Stimulated activated CD8-positive, alpha-beta memory T cell treated with anti-CD3 and anti-CD28 coated beads, Interleukin-2, amount 100 ng/mL, for 1 hour (primary cell): Measurements from ENCODE around the gene STIM1.
"Not testable (repeated sequence)": the region's sequence is repeated elsewhere in the genome, so short reads cannot be mapped to it uniquely, and the experiment has no call there.

Experiments
- DNase-seq, 2 donors: peaks; one replicate each; pipeline ENCODE4 v3.0.0-alpha.2; 2020; ENCODE audit warnings: low read depth in 2 of 2

The STIM1 gene

GRCh38 chr11:3855808-3856491 is 486 bp downstream of the STIM1 start:
- DNase-seq, result no peak

- no peak for DNase-seq
Observed at GRCh38 chr11:3856856-3857553, 1.5 kb downstream of the STIM1 start.

GRCh38 chr11:3857628-3858027 is 2.2 kb downstream of the STIM1 start:
- no peak for DNase-seq

GRCh38 chr11:3859373-3859881 is 4.0 kb downstream of the STIM1 start:
- DNase-seq, result no peak

GRCh38 chr11:3860375-3860774 is 4.9 kb downstream of the STIM1 start:
- no peak for DNase-seq

GRCh38 chr11:3860898-3861393 is 5.5 kb downstream of the STIM1 start:
- DNase-seq, result not testable (repeated sequence)

GRCh38 chr11:3861683-3862082 is 6.2 kb downstream of the STIM1 start:
- no peak for DNase-seq

- no peak for DNase-seq
Observed at GRCh38 chr11:3865388-3866193, 10.1 kb downstream of the STIM1 start.

GRCh38 chr11:3866206-3866605 is 10.7 kb downstream of the STIM1 start:
- no peak for DNase-seq

GRCh38 chr11:3866836-3867208 is 11.4 kb downstream of the STIM1 start:
- DNase-seq, result no peak

- DNase-seq, result no peak
Observed at GRCh38 chr11:3867209-3868091, 12.0 kb downstream of the STIM1 start.

GRCh38 chr11:3873712-3874349 is 18.4 kb downstream of the STIM1 start:
- DNase-seq, result no peak

- DNase-seq, result no peak
Observed at GRCh38 chr11:3876613-3877012, 21.1 kb downstream of the STIM1 start.

GRCh38 chr11:3877364-3878257 is 22.1 kb downstream of the STIM1 start:
- no peak for DNase-seq

GRCh38 chr11:3878258-3878584 is 22.8 kb downstream of the STIM1 start:
- no peak for DNase-seq

GRCh38 chr11:3879216-3879966 is 23.9 kb downstream of the STIM1 start:
- DNase-seq, result no peak

GRCh38 chr11:3879967-3880542 is 24.6 kb downstream of the STIM1 start:
- DNase-seq, result no peak

- DNase-seq, result no peak
Observed at GRCh38 chr11:3880724-3881123, 25.3 kb downstream of the STIM1 start.

GRCh38 chr11:3882655-3883054 is 27.2 kb downstream of the STIM1 start:
- DNase-seq, result no peak
